K562 (cell line): Measurements from ENCODE around the gene PLEKHH2.

ENCODE experiments used
- CC2D1A ChIP-seq: fragments of 450-650 bp; IDR thresholded peaks from 2 replicates; pipeline ENCODE4 v1.6.1; 2017; ENCODE audit warnings: mild to moderate bottlenecking
- CTCF ChIP-seq, 3 experiments: IDR thresholded peaks in 2 of 3; conservative IDR thresholded peaks in 1 of 3; 2 replicates each; pipeline ENCODE4 v1.5.1; 2011 to 2012; ENCODE audit warnings: low read length in 3 of 3, mild to moderate bottlenecking in 3 of 3, control low read depth in 2 of 3, improper control_type of control experiment in 1 of 3, inconsistent platforms in 1 of 3, low read depth in 1 of 3, mixed read lengths in 1 of 3, moderate library complexity in 1 of 3; ENCODE audit not compliant: insufficient read depth in 2 of 3
- RBM34 ChIP-seq: fragments of 200-400 bp; formaldehyde crosslinking; IDR thresholded peaks from 2 replicates; pipeline ENCODE4 v1.6.1; 2018; ENCODE audit warnings: low read length, borderline replicate concordance; ENCODE audit not compliant: insufficient read depth

DNA sequence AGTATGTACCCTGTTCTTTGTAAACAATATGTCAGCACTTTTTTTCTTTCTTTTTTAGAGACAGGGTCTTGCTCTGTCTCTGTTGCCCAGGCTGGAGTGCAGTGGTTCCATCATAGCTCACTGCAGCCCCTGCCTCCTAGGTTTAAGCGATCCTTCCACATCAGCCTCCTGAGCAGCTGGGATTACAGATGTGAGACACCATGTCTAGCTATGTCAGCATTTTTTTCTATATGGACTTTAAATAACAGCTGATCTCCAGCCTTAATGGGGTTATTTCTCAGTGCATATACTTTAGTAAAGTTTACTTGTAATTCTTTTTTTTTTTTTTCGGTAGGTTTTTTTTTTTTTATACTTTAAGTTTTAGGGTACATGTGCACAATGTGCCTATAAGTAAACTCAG is 174.9 kb downstream of the PLEKHH2 start:
- no peak for TF ChIP-seq RBM34
- TF ChIP-seq CC2D1A, result no peak
- no peak for TF ChIP-seq CTCF (IDR thresholded peaks at IDR 0.05 in 2 of 3, conservative IDR thresholded peaks at IDR 0.05 in 1 of 3; ENCODE audit: insufficient read depth in 2 of 3, low read depth in 1 of 3, low read length in 3 of 3)
